ENCODE measurements around the gene PDLIM4.

The PDLIM4 gene

GRCh38 chr5:132227235-132227484, 30.3 kb upstream of the PDLIM4 start:
- no peak for DNase-seq (ENCODE audit: low read depth in 3 of 3, low spot score in 1 of 3)

- peak in 1 of 3 donors; percentile 16 for DNase-seq (ENCODE audit: low read depth in 3 of 3, low spot score in 1 of 3)
Observed at GRCh38 chr5:132227485-132228240, 29.8 kb upstream of the PDLIM4 start, which contains the start of gene P4HA2. TSS of gene P4HA2 (minus strand) at chr5:132227853. CDS start at chr5:132218626, 9,227 bp downstream.

GRCh38 chr5:132228241-132229035, 29.1 kb upstream of the PDLIM4 start:
- no peak for DNase-seq (ENCODE audit: low read depth in 3 of 3, low spot score in 1 of 3)

- no peak for DNase-seq (ENCODE audit: low read depth in 3 of 3, low spot score in 1 of 3)
Observed at GRCh38 chr5:132229236-132229635, 28.3 kb upstream of the PDLIM4 start.

- no peak for DNase-seq (ENCODE audit: low read depth in 3 of 3, low spot score in 1 of 3)
Observed at GRCh38 chr5:132230871-132231270, 26.6 kb upstream of the PDLIM4 start.

GRCh38 chr5:132232465-132232864, 25.0 kb upstream of the PDLIM4 start:
- no peak for DNase-seq (ENCODE audit: low read depth in 3 of 3, low spot score in 1 of 3)

GRCh38 chr5:132233081-132233480, 24.4 kb upstream of the PDLIM4 start:
- no peak for DNase-seq (ENCODE audit: low read depth in 3 of 3, low spot score in 1 of 3)

GRCh38 chr5:132233811-132234683, 23.4 kb upstream of the PDLIM4 start:
- no peak for DNase-seq (ENCODE audit: low read depth in 3 of 3, low spot score in 1 of 3)

GRCh38 chr5:132234684-132235062, 22.8 kb upstream of the PDLIM4 start:
- no peak for DNase-seq (ENCODE audit: low read depth in 3 of 3, low spot score in 1 of 3)

- no peak for DNase-seq (ENCODE audit: low read depth in 3 of 3, low spot score in 1 of 3)
Observed at GRCh38 chr5:132235340-132235739, 22.2 kb upstream of the PDLIM4 start.

GRCh38 chr5:132237141-132237540, 20.4 kb upstream of the PDLIM4 start:
- DNase-seq (ENCODE audit: low read depth in 3 of 3, low spot score in 1 of 3): no peak

- DNase-seq (ENCODE audit: low read depth in 3 of 3, low spot score in 1 of 3): no peak
Observed at GRCh38 chr5:132237670-132238069, 19.8 kb upstream of the PDLIM4 start.

- peak; percentile 13 to 71 (median 36) for DNase-seq (ENCODE audit: low read depth in 3 of 3, low spot score in 1 of 3)
Observed at GRCh38 chr5:132238169-132238744, 19.2 kb upstream of the PDLIM4 start.

GRCh38 chr5:132238901-132239500, 18.5 kb upstream of the PDLIM4 start:
- no peak for DNase-seq (ENCODE audit: low read depth in 3 of 3, low spot score in 1 of 3)

GRCh38 chr5:132239776-132240175, 17.7 kb upstream of the PDLIM4 start:
- no peak for DNase-seq (ENCODE audit: low read depth in 3 of 3, low spot score in 1 of 3)

GRCh38 chr5:132243366-132243977, 14.0 kb upstream of the PDLIM4 start:
- DNase-seq (ENCODE audit: low read depth in 3 of 3, low spot score in 1 of 3): no peak

GRCh38 chr5:132245593-132245992, 11.9 kb upstream of the PDLIM4 start:
- no peak for DNase-seq (ENCODE audit: low read depth in 3 of 3, low spot score in 1 of 3)

GRCh38 chr5:132246806-132247205, 10.7 kb upstream of the PDLIM4 start:
- no peak for DNase-seq (ENCODE audit: low read depth in 3 of 3, low spot score in 1 of 3)

GRCh38 chr5:132250547-132250946, 6.9 kb upstream of the PDLIM4 start:
- DNase-seq (ENCODE audit: low read depth in 3 of 3, low spot score in 1 of 3): no peak

GRCh38 chr5:132251220-132251725, 6.2 kb upstream of the PDLIM4 start:
- no peak for DNase-seq (ENCODE audit: low read depth in 3 of 3, low spot score in 1 of 3)

All from stimulated activated CD4-positive, alpha-beta T cell treated with anti-CD3 and anti-CD28 coated beads, TNF-alpha, amount 100 ng/mL, for 1 hour (primary cell).